HG03045 (cell line): ENCODE results near the gene DMGDH.
"Not testable (repeated sequence)": the region's sequence is repeated elsewhere in the genome, so short reads cannot be mapped to it uniquely, and the experiment has no call there.

ENCODE experiments used
- ATAC-seq: cut with Tn5 transposase; IDR thresholded peaks from one replicate; pipeline ENCODE4 v1.9.1; 2021; ENCODE audit warnings: mild to moderate bottlenecking, moderate library complexity; ENCODE audit not compliant: unreplicated experiment

DMGDH gene

DNA sequence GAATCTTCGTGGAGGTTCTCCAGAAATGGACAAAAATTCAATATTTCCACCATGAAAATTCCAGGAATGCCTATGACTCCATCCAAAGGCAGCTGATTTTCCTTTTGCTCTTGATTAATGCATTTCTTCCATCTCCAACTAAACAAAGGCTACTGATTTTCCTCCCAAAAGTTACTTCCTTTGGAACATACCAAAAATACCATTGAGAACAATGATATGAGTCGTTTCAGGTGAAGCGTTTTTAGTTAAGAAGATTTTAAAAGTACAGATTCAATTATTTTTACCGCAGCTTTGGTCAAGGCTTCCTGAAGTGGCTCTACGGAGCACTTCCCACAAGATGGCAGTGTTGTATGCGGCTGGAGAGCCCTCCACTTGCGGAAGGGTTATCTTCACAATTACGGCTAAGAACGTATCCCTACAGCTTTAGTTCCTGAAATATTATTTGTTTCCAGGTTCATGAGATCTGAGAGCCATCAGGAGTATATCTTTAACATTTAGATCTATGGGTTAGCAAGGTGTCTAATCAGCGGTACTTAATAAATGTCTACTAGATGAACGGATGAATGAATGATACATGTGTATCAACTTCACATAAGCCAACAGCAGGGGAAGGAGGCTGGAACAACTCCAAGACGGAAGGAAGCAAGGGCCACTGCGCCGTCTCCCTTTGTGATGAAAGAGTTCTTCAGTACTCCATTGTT, 48.5 kb downstream of the DMGDH start:
- ATAC-seq: no peak

DNA sequence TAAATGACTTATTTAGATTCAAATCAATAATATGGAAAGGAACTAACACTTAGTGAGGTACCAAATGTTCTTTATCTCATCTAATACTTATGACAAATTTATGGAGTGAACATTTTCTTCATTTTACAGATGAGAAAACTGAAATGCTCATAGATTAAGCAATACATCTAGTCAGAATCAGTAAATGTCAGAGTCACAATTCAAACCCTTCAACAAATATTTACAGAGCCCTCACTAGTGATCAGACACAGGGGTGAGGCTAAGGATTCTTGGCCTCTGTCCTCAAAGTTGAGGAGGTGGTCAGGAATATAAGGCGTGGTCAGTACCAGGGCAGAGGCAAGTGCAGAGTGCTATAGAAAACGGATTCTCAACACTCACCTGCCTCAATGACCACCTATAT, 54.8 kb downstream of the DMGDH start:
- no peak for ATAC-seq

DNA sequence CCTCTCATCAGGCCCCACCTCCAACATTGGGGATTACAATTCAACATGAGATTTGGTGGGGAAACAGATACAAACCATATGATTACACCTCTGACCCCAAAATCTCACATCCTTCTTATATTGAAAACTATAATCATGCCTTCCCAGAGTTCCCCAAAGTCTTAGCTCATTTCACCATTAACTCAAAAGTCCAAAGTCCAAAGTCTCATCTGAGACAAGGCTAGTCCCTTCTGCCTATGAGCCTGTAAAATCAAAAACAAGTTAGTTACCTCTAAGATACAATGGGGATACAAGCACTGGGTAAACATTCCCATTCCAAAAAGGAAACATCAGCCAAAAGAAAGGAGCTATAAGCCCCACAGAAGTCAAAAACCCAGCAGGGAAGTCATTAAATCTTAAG, 57.6 kb downstream of the DMGDH start:
- no peak for ATAC-seq

DNA sequence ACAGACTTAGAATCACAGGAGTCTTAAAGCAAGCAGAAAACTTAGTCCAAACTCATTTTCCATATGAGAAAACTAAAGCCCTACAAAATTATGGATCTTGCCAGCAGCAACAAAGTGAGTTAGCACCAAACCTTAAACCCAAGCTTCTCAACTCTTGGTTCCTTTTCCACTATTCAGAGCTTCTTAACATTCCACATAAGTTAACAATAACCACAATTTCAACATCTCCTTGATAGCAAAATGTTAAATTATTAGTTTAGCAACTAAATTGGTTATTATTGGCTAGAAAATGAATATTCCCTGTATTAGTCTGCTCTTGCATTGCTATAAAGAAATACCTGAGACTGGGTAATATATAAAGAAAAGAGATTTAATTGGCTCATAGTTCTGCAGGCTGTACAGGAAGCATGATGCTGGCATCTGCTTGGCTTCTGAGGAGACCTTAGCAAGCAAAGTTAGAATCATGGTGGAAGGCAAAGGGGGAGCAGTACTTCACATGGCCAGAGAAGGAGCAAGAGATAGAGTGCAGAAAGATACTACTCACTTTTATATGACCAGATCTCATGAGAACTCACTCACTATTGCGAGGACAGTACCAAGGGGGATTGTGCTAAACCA, 58.1 kb downstream of the DMGDH start:
- ATAC-seq: no peak

DNA sequence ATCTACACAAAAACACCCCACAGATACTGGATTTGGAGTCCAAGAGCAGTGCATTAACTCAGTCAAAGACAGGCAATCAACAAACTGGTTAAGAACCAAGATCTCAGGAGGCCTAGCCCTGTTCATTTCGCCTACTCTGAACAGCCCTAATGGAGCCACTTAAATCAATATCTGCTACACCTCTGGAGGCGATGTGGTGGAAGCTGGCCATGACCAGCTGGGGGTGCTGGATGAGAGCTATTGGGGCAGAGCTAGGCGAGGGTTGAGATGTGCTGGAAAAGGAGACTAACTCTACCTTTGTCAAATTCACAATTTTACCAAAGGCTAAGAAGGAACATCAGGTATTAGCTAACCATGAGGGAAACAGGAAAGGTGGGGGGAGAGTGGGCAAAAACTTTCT, 61.1 kb downstream of the DMGDH start:
- ATAC-seq: no peak

DNA sequence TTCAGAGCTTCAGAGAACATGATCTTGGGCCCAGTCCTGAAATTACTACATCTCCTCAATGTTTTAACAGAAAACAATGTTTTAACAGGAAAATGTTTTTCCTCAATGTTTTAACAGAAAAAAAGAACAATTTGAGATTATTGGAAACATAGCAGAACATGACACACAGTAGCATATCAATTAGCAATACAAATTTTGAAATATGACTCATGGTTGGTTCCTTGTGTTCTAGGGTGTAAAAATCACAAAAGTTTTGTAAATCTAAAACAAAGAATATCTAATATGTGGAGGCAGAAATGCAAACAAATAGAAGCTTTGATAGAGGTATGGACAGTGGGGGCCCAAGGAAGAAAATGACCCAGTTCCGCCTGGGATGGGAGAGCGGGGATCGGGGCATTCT, 61.6 kb downstream of the DMGDH start:
- no peak for ATAC-seq

DNA sequence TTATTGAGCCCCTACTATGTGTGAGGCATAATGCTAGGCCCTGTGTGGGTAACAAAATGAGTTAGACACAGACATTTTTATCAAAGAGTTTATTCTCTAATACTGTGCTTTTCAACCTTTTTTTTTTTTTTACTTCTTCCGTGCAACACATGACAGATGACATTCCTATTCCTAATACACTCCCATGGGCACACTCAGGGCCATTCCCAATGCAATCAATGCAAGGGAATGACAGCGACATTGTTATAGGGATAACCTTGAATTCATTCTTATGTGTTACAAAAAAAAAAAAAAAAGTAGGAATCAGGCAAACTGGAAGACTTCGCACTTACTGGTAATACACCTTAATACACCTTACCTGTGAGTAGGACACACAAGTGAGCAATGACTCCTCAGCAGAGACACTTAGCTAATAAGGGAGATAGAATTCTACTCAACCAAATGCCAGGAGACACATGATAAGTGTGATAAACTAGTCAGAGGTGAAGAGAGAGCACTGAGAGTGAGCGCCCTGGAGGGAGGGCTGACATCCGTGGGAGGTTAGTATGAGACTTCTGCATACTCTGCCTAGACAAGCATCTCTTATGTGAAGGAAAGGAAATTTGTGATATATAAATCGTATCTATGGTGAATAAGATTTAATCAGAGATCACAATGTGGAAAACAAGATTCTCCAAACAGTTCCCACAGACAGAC, 63.4 kb downstream of the DMGDH start:
- no peak for ATAC-seq

DNA sequence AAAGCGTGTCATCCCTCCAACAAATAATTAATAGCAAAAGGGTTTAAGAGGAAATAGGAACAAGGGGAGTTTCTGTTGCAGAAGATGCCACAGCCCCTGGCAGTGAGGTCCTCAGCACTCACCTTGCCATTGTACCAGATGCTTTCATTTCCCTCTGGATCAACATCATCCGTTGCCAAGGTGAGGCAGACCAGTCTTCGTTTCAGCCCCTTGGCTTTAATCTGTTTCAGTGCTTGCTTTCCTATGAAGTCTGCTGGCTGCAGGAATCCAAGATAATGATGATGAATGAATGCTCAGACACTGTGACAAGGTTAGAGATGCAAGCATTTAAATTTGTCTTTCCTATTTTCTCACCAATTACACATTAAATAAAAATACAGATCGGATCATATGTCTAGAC, 64.3 kb downstream of the DMGDH start:
- no peak for ATAC-seq

DNA sequence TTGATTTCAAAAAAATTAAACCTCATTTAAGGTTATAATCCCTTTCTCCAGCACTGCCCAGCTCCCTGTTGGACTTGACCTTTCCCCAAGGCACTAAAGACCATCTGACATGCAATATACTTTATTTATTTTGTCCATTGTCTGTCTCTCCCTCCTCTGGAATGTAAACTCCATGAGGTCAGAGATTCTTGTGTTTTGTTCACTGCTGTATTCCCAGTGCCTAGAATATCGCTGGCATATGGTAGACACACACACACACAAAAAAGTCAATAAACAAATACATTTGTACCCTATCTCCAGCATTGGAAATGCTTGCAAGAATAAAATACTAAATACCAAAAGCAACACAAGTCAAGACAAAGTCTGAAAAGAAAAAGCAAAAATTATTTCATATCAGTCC, 67.1 kb downstream of the DMGDH start:
- no peak for ATAC-seq

DNA sequence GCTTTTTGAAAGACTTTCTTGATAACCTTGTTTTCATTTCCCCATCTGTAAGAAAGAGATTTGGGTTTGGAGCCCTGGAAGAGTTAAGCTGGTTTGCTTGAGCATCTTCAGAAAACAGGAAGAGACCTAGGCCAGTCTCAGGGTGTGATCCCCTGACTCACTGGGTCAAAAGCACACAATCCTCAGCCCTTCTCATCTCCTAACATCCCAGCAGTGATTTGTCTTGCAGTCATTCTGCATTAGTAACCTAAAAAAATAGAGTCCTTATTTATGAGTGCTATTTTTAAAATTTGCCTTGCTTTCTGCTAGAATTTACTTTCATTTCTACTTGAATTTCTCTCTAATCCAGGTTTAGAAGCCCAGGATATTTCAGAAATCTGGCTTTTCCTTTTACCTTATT, 68.0 kb downstream of the DMGDH start:
- ATAC-seq: no peak

DNA sequence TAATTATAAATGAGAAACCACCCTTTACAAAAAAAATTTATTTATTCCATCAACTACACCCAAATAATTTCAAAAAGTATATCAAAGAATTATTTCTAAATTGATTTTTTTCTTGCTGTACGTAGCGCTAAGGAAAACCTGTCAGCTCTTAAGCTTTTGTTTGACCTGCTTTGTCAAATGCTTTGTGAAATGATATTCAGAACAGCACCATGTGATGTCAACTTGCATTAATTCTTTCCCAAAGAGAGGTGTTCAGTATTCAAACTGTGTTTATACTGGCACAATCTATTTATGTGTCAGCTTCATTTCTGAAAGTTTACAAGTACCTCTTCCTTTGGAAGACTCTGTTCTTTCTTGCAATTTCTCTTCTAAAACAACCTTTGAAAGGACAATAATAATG, 72.4 kb downstream of the DMGDH start:
- no peak for ATAC-seq

DNA sequence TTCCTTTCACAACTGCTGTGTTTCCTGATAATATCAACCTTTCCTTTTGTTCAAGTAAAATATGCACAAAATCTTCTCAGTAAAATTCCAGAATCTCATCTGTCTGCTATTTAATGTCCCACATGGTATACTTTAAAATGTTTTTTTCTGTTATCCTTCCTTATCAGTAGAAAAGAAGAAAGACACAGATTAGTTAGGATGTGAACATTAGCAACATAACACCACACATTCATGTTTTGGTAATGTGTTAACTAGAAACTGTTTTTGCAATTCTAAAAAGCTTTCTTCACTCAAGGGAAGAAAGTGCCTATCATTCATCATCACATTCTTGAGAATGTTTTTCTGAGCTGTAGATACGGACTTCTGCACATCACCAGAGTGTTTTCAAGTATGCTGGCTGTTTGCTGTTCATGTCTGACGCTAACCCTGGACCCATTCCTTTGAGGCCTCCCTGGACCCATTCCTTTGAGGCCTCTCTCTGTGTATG, 73.9 kb downstream of the DMGDH start:
- ATAC-seq: no peak

DNA sequence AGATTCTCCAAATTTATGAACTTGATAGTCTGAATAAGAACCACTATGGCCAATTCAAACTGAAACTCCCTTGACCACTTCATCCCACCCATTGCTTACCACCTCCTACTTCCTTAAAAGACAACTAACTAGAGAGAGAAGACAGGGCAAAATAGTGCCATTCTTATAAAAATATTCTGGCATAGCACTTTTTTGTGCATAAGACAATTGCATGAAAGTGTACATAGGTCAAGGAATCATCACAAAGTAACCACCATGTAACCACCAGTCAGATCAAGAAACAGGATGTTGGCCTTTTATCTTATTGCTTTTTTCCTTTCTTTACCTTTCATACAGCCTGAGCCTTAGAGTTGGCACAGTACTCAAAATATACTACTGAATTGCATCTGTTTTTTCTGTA, 76.3 kb downstream of the DMGDH start:
- no peak for ATAC-seq

DNA sequence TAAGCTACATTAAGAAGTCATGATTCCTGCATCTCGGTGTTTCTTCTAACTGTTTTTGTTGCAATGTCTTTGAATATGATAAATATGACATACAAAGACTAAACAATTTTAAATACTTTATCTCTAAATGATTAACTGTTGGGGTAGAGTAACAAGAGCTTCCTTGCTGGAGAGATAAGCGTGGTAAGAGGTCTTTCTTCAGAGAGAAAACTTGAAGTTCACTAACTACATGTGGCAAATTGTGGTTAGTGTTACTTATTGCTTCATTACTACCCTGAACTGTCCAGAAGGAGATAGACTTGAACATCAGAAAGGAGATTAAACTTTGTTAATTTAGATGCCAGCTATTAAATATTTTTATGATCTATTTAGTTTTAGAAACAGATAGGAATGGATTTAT, 77.3 kb downstream of the DMGDH start:
- no peak for ATAC-seq

DNA sequence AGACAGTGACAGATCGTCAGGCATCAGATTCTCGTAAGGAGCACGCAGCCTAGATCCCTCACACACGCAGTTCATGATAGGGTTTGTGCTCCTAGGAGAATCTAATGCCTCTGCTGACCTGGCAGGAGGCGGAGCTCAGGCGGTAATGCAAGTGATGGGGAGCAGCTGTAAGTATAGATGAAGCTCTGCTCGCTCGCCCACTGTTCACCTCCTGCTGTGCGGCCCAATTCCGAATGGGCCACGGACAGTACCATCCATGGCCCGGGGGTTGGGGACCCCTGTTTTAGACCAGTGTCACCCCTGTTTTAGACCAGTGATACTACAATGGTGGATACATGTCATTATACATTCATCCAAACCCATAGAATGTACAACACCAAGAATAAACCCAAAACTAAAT, 80.4 kb downstream of the DMGDH start:
- no peak for ATAC-seq

DNA sequence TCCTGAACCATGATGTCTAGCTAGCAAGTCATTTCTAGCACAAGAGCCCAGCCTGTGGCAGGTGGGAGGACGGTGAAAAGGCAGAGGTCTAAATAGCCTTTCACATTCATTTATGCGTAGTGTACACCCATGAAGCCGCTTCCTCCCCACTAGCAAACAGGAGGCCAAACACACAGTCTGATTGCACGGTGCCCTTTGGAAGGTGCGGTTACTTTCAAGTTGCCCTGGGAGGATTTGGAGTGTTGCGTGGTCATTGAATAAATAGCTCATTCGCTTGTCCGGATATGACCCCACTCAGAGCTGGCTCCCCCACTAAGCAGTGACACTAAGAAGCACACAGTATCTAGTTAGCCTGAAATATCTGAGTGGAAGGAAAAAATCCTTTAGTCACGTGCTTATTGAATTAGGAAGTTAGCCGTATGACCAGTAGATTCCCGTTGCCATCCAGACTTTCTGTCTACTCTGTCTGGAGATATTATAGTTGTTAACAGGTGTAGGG, 83.7 kb downstream of the DMGDH start:
- ATAC-seq: peak; percentile 37

DNA sequence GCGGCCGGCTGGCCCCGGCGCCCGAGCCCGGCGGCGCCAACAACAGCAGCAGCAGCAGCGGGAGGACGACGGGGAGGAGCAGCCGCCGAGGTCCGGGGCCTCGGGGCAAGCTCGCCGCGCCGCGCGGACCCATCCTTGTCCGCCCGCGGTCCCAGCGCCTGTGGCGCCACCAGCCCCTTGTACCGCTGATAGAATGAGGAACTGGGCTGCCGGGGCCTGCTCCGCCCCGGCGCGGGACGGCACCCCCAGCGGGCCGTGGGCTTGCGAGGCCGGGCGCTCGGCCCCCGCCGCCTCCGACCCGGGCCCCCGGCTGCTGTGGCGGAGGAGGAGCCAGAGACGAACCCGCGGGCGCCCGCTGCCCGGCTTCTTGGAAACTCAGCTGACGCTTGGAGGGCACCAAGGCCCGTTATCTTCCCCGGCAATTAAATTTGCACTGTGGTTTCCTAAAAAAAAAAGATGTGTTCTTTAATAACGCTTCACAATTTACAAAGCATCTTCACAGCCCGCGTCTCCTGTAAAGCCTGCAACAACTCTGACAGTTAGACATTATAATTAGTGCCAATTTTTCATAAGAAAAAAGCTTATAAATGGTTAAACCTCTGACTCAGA, 84.3 kb downstream of the DMGDH start, which contains the start of gene ARSB:
ARSB (minus strand) TSS at position 195 of the 609 bp plus-strand sequence; CDS start at position 133, 62 bp downstream.
- peak; percentile 46 for ATAC-seq

DNA sequence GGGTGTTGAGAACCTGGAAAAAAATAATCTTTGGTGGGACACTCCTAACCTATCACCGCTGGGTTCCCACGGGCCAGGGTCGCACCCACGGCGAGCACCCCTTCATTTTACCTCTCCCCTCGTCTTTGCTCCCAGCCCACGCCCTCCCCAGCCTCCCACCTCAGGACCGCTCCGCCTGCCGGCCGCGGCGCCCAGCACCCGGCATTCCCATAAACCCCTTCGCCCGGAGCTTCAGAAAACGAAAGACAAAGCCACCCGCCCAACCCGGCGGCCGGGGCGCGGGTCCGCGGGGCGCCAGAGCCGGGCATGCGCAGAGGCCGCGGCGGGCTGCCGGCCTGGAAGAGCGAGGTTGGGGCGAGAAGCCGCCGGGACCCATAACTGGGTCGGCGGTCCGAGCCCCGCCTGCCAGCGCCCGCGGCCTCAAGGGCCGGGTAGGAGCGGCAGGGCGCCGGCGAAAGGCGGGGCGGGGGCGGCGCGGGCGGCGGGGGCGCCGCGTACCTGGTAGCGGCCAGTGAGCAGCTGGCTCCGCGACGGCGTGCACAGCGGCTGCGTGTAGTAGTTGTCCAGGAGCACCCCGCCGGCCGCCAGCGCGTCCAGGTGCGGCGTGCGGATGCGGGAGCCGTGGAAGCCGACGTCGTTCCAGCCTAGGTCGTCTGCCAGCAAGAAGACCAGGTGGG, 84.9 kb downstream of the DMGDH start:
- ATAC-seq: peak; percentile 72

DNA sequence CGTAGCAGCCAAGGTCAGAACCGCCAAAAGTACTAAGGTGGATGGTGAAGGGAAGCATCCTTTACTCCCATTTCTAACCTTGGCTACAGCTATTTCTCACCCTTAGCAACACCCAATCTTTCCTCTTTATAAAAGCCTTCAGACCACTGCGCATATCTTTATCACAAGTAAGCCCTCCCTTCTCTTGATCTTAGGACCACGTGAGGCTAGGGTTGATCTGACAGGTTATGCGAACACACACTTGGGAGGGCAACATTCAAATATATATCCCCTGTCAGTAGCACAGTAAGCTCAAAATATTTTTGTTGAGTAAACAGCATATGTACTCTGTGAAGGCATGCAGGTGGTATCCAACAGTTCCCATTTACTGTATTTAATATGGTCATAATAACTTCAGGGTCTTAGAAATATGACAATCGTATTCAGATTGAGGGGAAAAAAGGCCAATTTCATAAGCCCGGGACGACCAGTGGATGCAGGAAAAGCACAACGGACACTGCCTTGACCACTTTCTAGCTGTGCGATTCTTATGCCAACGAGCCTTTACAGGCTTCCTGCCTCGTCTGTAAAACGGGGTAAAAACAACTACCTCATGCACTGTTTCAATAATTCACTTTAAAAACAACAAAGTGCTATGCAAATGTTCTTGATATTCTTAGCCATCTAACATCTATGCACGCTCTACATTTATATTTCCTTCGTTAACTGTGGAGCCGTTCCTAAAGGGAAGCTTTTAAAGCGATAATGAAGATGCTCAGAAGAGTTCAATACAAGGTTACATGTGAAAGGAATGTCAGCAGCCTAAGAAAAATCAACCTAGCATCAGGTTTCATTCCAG, 85.7 kb downstream of the DMGDH start:
- ATAC-seq: no peak

DNA sequence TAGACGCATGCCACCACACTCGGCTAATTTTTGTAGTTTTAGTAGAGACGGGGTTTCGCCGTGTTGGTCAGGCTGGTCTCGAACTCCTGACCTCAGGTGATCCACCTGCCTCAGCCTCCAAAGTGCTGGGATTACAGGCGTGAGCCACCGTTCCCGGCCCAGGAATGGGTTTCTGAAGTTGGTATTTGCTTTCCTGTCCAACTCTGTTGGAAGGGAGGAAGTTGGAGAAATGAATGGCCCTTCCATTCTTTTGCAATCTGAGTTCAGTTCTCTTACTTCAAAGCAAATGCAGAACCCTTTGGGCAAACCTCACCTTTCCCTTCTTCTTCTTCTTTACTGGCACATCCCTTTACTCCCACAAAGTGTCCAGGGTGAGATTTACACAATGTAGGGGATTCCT, 86.3 kb downstream of the DMGDH start:
- ATAC-seq: not testable (repeated sequence)
